Measurements from ENCODE around the gene CACNA1B.

CACNA1B gene

GRCh38 chr9:138046641-138047301, 169.2 kb downstream of the CACNA1B start:
- DNase-seq (ENCODE audit: extremely low spot score, insufficient read length, low read depth), result no peak

GRCh38 chr9:138047469-138048040, 170.0 kb downstream of the CACNA1B start:
- FAIRE-seq, result no peak
- DNase-seq (ENCODE audit: extremely low spot score, insufficient read length, low read depth), result no peak

More at GRCh38 chr9:138046641-138047301, 169.2 kb downstream of the CACNA1B start:
- no peak for FAIRE-seq

GRCh38 chr9:138048184-138048583, 170.6 kb downstream of the CACNA1B start:
- DNase-seq (ENCODE audit: extremely low spot score, insufficient read length, low read depth) (no peak), FAIRE-seq (no peak)

- DNase-seq (ENCODE audit: extremely low spot score, insufficient read length, low read depth) (no peak), FAIRE-seq (no peak)
Observed at GRCh38 chr9:138049085-138049778, 171.7 kb downstream of the CACNA1B start.

GRCh38 chr9:138049779-138050471, 172.3 kb downstream of the CACNA1B start:
- DNase-seq (ENCODE audit: extremely low spot score, insufficient read length, low read depth) (no peak), FAIRE-seq (no peak)

GRCh38 chr9:138050472-138051330, 173.1 kb downstream of the CACNA1B start:
- FAIRE-seq, result no peak
- no peak for DNase-seq (ENCODE audit: extremely low spot score, insufficient read length, low read depth)

GRCh38 chr9:138051586-138052321, 174.2 kb downstream of the CACNA1B start:
- FAIRE-seq, result no peak
- no peak for DNase-seq (ENCODE audit: extremely low spot score, insufficient read length, low read depth)

GRCh38 chr9:138052322-138052615, 174.7 kb downstream of the CACNA1B start:
- FAIRE-seq (no peak), DNase-seq (ENCODE audit: extremely low spot score, insufficient read length, low read depth) (no peak)

- FAIRE-seq (no peak), DNase-seq (ENCODE audit: extremely low spot score, insufficient read length, low read depth) (no peak)
Observed at GRCh38 chr9:138052635-138053320, 175.2 kb downstream of the CACNA1B start.

- DNase-seq (ENCODE audit: extremely low spot score, insufficient read length, low read depth), result no peak
Observed at GRCh38 chr9:138053321-138053868, 175.8 kb downstream of the CACNA1B start.

GRCh38 chr9:138053996-138054752, 176.6 kb downstream of the CACNA1B start:
- DNase-seq (ENCODE audit: extremely low spot score, insufficient read length, low read depth), result no peak
- FAIRE-seq, result no peak

More at GRCh38 chr9:138053321-138053868, 175.8 kb downstream of the CACNA1B start:
- FAIRE-seq, result no peak

- FAIRE-seq (no peak), DNase-seq (ENCODE audit: extremely low spot score, insufficient read length, low read depth) (no peak)
Observed at GRCh38 chr9:138057726-138058125, 180.1 kb downstream of the CACNA1B start.

GRCh38 chr9:138058181-138058580, 180.6 kb downstream of the CACNA1B start:
- DNase-seq (ENCODE audit: extremely low spot score, insufficient read length, low read depth), result no peak
- no peak for FAIRE-seq

GRCh38 chr9:138059196-138059595, 181.6 kb downstream of the CACNA1B start:
- DNase-seq (ENCODE audit: extremely low spot score, insufficient read length, low read depth) (no peak), FAIRE-seq (no peak)

- FAIRE-seq (no peak), DNase-seq (ENCODE audit: extremely low spot score, insufficient read length, low read depth) (no peak)
Observed at GRCh38 chr9:138060365-138060764, 182.8 kb downstream of the CACNA1B start.

GRCh38 chr9:138060881-138061280, 183.3 kb downstream of the CACNA1B start:
- FAIRE-seq, result no peak
- DNase-seq (ENCODE audit: extremely low spot score, insufficient read length, low read depth), result no peak

- no peak for DNase-seq (ENCODE audit: extremely low spot score, insufficient read length, low read depth)
Observed at GRCh38 chr9:138061631-138062030, 184.0 kb downstream of the CACNA1B start.

GRCh38 chr9:138062196-138062595, 184.6 kb downstream of the CACNA1B start:
- FAIRE-seq, result no peak

More at GRCh38 chr9:138061631-138062030, 184.0 kb downstream of the CACNA1B start:
- FAIRE-seq, result no peak

More at GRCh38 chr9:138062196-138062595, 184.6 kb downstream of the CACNA1B start:
- DNase-seq (ENCODE audit: extremely low spot score, insufficient read length, low read depth), result no peak

All from GM18507 (cell line).